ENCODE results near the gene NCOA7.

- TF ChIP-seq CTCF (IDR thresholded peaks at IDR 0.05) (no peak), POLR2A (IDR thresholded peaks at IDR 0.05) (no peak)
These were observed 76.8 kb downstream of the NCOA7 start for GRCh38 chr6:125867483-125867942.

All from testis (tissue), 2 donors.